NT2/D1 (cell line): ENCODE measurements around the gene CENPF.

Experiments
- DNase-seq: peaks from one replicate; pipeline ENCODE4 v3.0.0-alpha.2; 2011; ENCODE audit warnings: low read depth, low spot score
- H3K27me3 ChIP-seq: 2 replicates; pipeline ENCODE4 v1.6.0; 2011; ENCODE audit warnings: mild to moderate bottlenecking; ENCODE audit not compliant: insufficient read length, insufficient read depth
- H3K36me3 ChIP-seq: 2 replicates; pipeline ENCODE4 v1.6.1; 2011; ENCODE audit warnings: mild to moderate bottlenecking, low read length, mixed read lengths; ENCODE audit not compliant: insufficient read depth, insufficient read length
- H3K4me1 ChIP-seq: 2 replicates; pipeline ENCODE4 v1.5.1; 2011; ENCODE audit not compliant: insufficient read depth, insufficient read length
- H3K4me3 ChIP-seq: 2 replicates; pipeline ENCODE4 v1.5.1; 2011; ENCODE audit warnings: low read depth; ENCODE audit not compliant: insufficient read length
- H3K9ac ChIP-seq: 2 replicates; pipeline ENCODE4 v1.6.0; 2011; ENCODE audit warnings: low read depth; ENCODE audit not compliant: insufficient read length
- H3K9me3 ChIP-seq: 2 replicates; pipeline ENCODE4 v1.5.1; 2011; ENCODE audit warnings: mild to moderate bottlenecking, low read length; ENCODE audit not compliant: insufficient read depth
- SUZ12 ChIP-seq: IDR thresholded peaks from 2 replicates; pipeline ENCODE4 v1.6.1; 2011; ENCODE audit not compliant: insufficient read length, insufficient read depth; ENCODE audit errors: extremely low read depth
- YY1 ChIP-seq: IDR thresholded peaks from 2 replicates; pipeline ENCODE4 v1.6.1; 2011; ENCODE audit not compliant: insufficient read length, insufficient read depth
- ZNF274 ChIP-seq: IDR thresholded peaks from 2 replicates; pipeline ENCODE4 v1.6.1; 2011; ENCODE audit warnings: mild to moderate bottlenecking, low read depth, low read length

The CENPF gene

DNA sequence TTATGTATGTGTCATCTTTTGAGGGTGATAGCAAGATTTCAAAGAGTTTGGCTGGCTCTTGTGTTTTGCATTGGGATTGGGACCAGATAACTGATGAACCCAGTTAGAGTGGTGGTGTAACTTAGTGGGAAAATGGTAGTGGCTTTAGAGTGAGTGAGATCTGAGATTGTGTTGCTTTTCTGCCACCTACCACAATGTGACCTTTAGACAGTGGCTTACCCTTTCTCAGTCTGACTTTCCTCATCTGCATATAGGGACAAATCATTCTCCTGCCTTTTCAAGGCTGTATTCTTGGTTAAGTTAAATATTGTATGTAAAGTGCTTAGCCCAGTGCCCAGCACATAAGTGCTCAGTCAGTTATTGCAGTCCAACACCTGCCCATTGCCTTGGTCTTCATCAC lies 31.3 kb downstream of the CENPF start:
- Histone ChIP-seq H3K9ac (no peak overlapping the region), H3K4me1 (no peaks in the 10 kb centered on the region), H3K36me3 (peaks cover 94% of the 10 kb centered on the region), H3K27me3 (no peaks in the 10 kb centered on the region), H3K4me3 (no peak overlapping the region), H3K9me3 (no peaks in the 10 kb centered on the region)
- TF ChIP-seq YY1 (no peak), ZNF274 (no peak), SUZ12 (no peak)
- DNase-seq, result no peak

DNA sequence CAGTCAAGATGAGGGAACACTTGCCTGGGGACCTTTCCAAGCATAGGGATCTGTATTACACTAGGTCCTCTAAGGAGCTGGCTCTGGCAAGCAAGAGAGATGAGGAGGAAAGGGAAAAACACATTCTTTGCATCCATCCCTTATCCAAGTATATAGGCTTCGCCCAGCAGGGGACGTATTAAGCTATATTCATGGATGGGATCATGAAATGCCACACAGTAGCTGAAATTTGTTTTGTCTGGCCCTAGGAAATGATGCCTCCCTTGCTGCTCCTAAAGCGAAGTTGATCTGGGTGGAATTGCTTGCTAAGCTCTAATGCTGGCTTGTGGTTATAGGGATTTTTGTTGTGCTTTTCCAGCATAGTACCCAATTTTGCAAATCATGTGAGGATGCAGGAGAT lies 32.1 kb downstream of the CENPF start:
- TF ChIP-seq YY1 (no peak), SUZ12 (no peak), ZNF274 (no peak)
- no peaks in the 10 kb centered on the region for H3K27me3 ChIP-seq
- no peaks in the 10 kb centered on the region for H3K9me3 ChIP-seq
- H3K9ac ChIP-seq, result no peak overlapping the region
- DNase-seq, result no peak
- H3K36me3 ChIP-seq, result peaks cover 95% of the 10 kb centered on the region
- H3K4me1 ChIP-seq, result no peaks in the 10 kb centered on the region
- no peak overlapping the region for H3K4me3 ChIP-seq

DNA sequence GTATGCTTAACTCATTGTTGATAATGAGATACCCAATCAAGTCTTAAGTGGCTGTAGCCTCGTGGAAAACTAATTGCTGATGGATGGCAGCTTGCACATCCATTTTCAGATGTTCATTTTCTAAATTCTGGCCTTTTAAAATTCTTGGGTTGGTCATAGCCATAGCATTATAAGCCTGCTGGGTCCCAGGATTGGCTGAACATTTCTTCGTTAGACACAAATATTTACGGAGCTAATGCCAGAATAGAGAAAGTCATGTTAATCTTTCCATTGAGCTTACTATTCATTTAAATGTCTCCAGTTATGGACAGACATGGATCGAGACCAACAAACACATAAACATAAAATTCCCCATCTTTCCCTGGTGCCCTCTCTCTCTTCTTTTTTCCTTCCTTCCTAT lies 32.5 kb downstream of the CENPF start:
- Histone ChIP-seq H3K36me3 (peaks cover 95% of the 10 kb centered on the region), H3K27me3 (no peaks in the 10 kb centered on the region), H3K4me3 (no peak overlapping the region), H3K9me3 (no peaks in the 10 kb centered on the region), H3K9ac (no peak overlapping the region), H3K4me1 (no peaks in the 10 kb centered on the region)
- no peak for TF ChIP-seq SUZ12
- no peak for TF ChIP-seq YY1
- no peak for TF ChIP-seq ZNF274
- DNase-seq, result no peak

DNA sequence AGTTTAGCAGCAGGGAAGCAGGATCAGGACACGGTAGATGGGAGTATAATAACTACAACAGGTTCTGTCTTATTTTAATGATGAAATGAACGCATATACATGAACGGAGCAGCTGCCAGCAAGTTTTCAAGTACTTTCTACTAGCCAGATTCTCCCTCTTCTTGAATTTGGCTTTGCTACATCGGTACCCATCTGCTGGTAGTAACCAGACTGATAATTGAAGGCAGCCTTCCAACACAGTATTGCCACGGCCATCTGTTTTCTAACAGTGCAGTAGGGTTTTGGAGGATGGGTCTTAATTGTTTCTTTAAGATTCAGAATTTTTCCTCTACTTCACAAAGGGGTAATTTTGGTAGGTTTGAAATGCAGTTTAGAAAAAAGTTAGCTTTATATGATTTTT lies 33.4 kb downstream of the CENPF start:
- Histone ChIP-seq H3K4me3 (no peak overlapping the region), H3K9ac (no peak overlapping the region), H3K27me3 (no peaks in the 10 kb centered on the region), H3K4me1 (no peaks in the 10 kb centered on the region), H3K36me3 (peaks cover 96% of the 10 kb centered on the region), H3K9me3 (no peaks in the 10 kb centered on the region)
- DNase-seq, result no peak
- TF ChIP-seq ZNF274, result no peak
- TF ChIP-seq YY1, result no peak
- no peak for TF ChIP-seq SUZ12

DNA sequence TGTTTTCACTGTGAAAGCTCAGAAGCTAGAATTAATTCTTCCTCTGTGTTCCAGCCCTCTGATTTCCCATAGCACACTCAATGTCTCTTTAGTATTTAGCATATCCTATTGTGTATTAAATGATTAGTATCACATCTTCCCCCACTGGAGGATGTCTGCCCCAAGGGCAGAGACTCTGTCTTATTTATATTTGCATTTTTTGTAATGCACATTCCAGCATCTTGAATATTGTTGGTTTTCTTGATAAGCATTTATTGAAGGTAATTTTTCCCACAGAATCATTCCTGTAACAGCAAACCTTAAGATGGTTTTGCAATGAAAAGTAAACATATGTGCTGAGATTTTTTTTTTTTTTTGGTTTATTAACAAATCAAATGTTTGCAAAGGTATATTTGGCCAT lies 34.1 kb downstream of the CENPF start:
- TF ChIP-seq YY1 (no peak), SUZ12 (no peak), ZNF274 (no peak)
- Histone ChIP-seq H3K4me3 (no peak overlapping the region), H3K9me3 (no peaks in the 10 kb centered on the region), H3K4me1 (no peaks in the 10 kb centered on the region), H3K9ac (no peak overlapping the region), H3K36me3 (peaks cover 97% of the 10 kb centered on the region), H3K27me3 (no peaks in the 10 kb centered on the region)
- DNase-seq, result no peak

DNA sequence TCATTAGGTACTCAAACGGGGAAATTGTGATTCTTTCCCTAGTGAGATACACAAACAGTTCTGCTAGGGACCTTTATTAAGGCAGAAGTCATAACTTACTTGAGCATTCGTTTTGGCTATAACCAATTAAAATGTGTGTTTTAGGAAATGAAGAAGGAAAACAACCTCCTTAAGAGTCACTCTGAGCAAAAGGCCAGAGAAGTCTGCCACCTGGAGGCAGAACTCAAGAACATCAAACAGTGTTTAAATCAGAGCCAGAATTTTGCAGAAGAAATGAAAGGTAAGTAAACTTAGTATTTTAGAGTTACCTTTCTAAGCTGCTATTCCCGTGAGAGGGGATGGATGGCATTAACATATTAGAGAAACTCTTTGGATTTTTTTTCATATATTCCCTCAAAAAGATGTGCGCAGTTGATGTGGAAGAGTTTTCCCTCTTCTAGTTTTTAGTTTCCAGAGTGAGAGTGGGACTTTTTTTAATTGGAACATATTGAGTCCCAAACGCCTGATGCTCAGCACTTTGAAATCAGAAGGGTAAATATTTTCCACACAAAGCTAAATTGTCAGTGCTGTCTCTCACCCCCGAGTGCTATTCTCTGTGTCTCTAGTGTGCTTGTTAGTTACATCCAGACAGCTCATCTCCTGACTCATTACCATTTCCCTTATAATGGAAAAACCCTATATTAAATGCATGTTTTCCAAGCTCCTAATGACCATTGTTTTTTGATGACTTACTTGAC lies 34.9 kb downstream of the CENPF start:
- TF ChIP-seq ZNF274 (no peak), SUZ12 (no peak)
- H3K36me3 ChIP-seq, result peaks cover 97% of the 10 kb centered on the region
- no peak overlapping the region for H3K9ac ChIP-seq
- peak; percentile 38 for DNase-seq
- H3K27me3 ChIP-seq, result no peaks in the 10 kb centered on the region
- no peak overlapping the region for H3K4me3 ChIP-seq
- H3K9me3 ChIP-seq, result no peaks in the 10 kb centered on the region
- no peaks in the 10 kb centered on the region for H3K4me1 ChIP-seq

DNA sequence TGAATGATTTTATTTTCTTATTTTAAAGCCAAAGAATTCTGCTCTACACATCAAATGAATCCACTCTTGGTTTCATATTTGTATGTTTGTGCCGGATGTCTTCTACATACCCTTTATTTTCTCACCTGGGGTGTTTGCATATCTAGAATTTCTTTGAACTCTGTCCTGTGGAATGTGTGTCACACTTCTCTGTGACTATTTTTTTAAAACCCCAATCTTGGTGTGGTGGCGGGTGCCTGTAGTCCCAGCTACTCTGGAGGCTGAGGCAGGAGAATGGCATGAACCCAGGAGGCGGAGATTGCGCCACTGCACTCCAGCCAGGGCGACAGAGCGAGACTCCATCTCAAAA lies 35.4 kb downstream of the CENPF start:
- H3K4me1 ChIP-seq, result no peaks in the 10 kb centered on the region
- H3K4me3 ChIP-seq, result no peak overlapping the region
- H3K27me3 ChIP-seq, result no peaks in the 10 kb centered on the region
- no peak for DNase-seq
- TF ChIP-seq ZNF274 (no peak), SUZ12 (no peak), YY1 (no peak)
- peaks cover 97% of the 10 kb centered on the region for H3K36me3 ChIP-seq
- no peak overlapping the region for H3K9ac ChIP-seq
- no peaks in the 10 kb centered on the region for H3K9me3 ChIP-seq

DNA sequence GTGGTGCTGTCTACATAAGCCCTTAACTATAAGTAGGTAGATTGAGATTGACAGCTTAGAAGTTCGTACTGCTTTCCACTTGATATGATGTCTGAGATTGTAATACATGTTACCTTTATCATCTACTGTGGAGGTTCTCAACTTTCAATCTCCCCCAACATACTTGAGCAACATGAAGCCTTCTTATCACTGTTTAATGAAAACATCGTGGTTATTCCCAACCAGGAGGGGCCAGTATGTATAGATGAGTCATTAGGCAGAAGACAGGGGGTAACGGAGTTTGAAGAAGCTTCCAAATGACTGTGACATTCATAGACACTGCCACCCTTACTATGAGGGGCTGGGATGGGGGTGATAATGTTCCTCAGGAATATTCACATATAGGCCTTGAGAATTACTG lies 36.0 kb downstream of the CENPF start:
- Histone ChIP-seq H3K4me3 (no peak overlapping the region), H3K9me3 (no peaks in the 10 kb centered on the region), H3K36me3 (peaks cover 97% of the 10 kb centered on the region), H3K9ac (no peak overlapping the region), H3K27me3 (no peaks in the 10 kb centered on the region), H3K4me1 (no peaks in the 10 kb centered on the region)
- DNase-seq, result no peak
- TF ChIP-seq YY1, result no peak
